ENCODE measurements around the gene EIF4B. TPM values are rescaled to one million over a fixed set of nuclear protein-coding genes. Genes with fewer than 3 reads are reported as not detected.
A peak's percentile ranks its signal among the peaks of the same experiment; 100 is the strongest.

The EIF4B gene
- total RNA-seq, 3 donors from 2014 or later (not counting 1 experiment from before 2014, with no cell fraction given): 505 to 537 (median 518) TPM

GRCh38 chr12:53071591-53072551 lies 65.6 kb downstream of the EIF4B start:
- no peak for TF ChIP-seq CTCF (IDR thresholded peaks at IDR 0.05)
- peaks cover 12% of the 10 kb centered on the region for H3K4me1 ChIP-seq (ENCODE audit: control insufficient read depth, insufficient read depth, low read length)
- peaks cover 27 to 34% of the 10 kb centered on the region in 2 donors for H3K4me1 Mint-ChIP-seq
- 95% methylated on average over 10 of the region's 11 CpGs for WGBS (ENCODE audit: insufficient coverage)
- H3K9me3 Mint-ChIP-seq: no peaks in the 10 kb centered on the region
- H3K27ac Mint-ChIP-seq: peak overlapping the region in 1 of 2 donors; percentile 69
- no peak overlapping the region for H3K27ac ChIP-seq (ENCODE audit: low read length)
- ATAC-seq (no peak), DNase-seq (no peak)
- peaks cover 7% of the 10 kb centered on the region for H3K36me3 Mint-ChIP-seq
- H3K9me3 ChIP-seq (ENCODE audit: control insufficient read depth, insufficient read depth, low read length): no peaks in the 10 kb centered on the region
- intact Hi-C loops (cut with micrococcal nuclease): no loop called here
- H3K4me3 Mint-ChIP-seq: no peak overlapping the region
- no peaks in the 10 kb centered on the region for H3K27me3 Mint-ChIP-seq (ENCODE audit: low read depth in 2 of 2)
- no peak overlapping the region for H3K4me3 ChIP-seq (ENCODE audit: low read length)
- H3K27me3 ChIP-seq (ENCODE audit: control insufficient read depth, insufficient read depth, low read length): no peaks in the 10 kb centered on the region
- H3K36me3 ChIP-seq (ENCODE audit: control insufficient read depth, insufficient read depth, low read length): peaks cover 65% of the 10 kb centered on the region

GRCh38 chr12:53073881-53074280 lies 67.6 kb downstream of the EIF4B start:
- Histone ChIP-seq H3K4me3 (ENCODE audit: low read length) (no peak overlapping the region), H3K9me3 (ENCODE audit: control insufficient read depth, insufficient read depth, low read length) (no peaks in the 10 kb centered on the region), H3K27ac (ENCODE audit: low read length) (no peak overlapping the region), H3K27me3 (ENCODE audit: control insufficient read depth, insufficient read depth, low read length) (no peaks in the 10 kb centered on the region), H3K36me3 (ENCODE audit: control insufficient read depth, insufficient read depth, low read length) (peaks cover 58% of the 10 kb centered on the region), H3K4me1 (ENCODE audit: control insufficient read depth, insufficient read depth, low read length) (peaks cover 25% of the 10 kb centered on the region)
- Mint-ChIP-seq H3K36me3 (peaks cover 7% of the 10 kb centered on the region), H3K4me3 (no peak overlapping the region), H3K4me1 (peaks cover 41 to 49% of the 10 kb centered on the region in 2 donors), H3K27ac (no peak overlapping the region), H3K27me3 (ENCODE audit: low read depth in 2 of 2) (no peaks in the 10 kb centered on the region), H3K9me3 (no peaks in the 10 kb centered on the region)
- ATAC-seq: no peak
- DNase-seq: no peak
- no peak for TF ChIP-seq CTCF (IDR thresholded peaks at IDR 0.05)
- 98% methylated on average over 6 of the region's 6 CpGs for WGBS (ENCODE audit: insufficient coverage)
- intact Hi-C loops (cut with micrococcal nuclease): no loop called here

GRCh38 chr12:53074283-53074998 lies 68.2 kb downstream of the EIF4B start:
- no peak for ATAC-seq
- H3K27me3 Mint-ChIP-seq (ENCODE audit: low read depth in 2 of 2): no peaks in the 10 kb centered on the region
- Histone ChIP-seq H3K36me3 (ENCODE audit: control insufficient read depth, insufficient read depth, low read length) (peaks cover 58% of the 10 kb centered on the region), H3K27me3 (ENCODE audit: control insufficient read depth, insufficient read depth, low read length) (no peaks in the 10 kb centered on the region), H3K4me3 (ENCODE audit: low read length) (no peak overlapping the region), H3K27ac (ENCODE audit: low read length) (no peak overlapping the region), H3K4me1 (ENCODE audit: control insufficient read depth, insufficient read depth, low read length) (peaks cover 26% of the 10 kb centered on the region), H3K9me3 (ENCODE audit: control insufficient read depth, insufficient read depth, low read length) (no peaks in the 10 kb centered on the region)
- H3K27ac Mint-ChIP-seq: no peak overlapping the region
- 96% methylated on average over 11 of the region's 11 CpGs for WGBS (ENCODE audit: insufficient coverage)
- peaks cover 7% of the 10 kb centered on the region for H3K36me3 Mint-ChIP-seq
- no peak for DNase-seq
- H3K4me3 Mint-ChIP-seq: no peak overlapping the region
- H3K9me3 Mint-ChIP-seq: no peaks in the 10 kb centered on the region
- peaks cover 47 to 54% of the 10 kb centered on the region in 2 donors for H3K4me1 Mint-ChIP-seq
- intact Hi-C loops (cut with micrococcal nuclease): no loop called here
- TF ChIP-seq CTCF (IDR thresholded peaks at IDR 0.05): no peak

All from natural killer cell (primary cell).